Measurements from ENCODE around the gene PRSS50.
"Not testable (repeated sequence)": the region's sequence is repeated elsewhere in the genome, so short reads cannot be mapped to it uniquely, and the experiment has no call there.

The PRSS50 gene

DNA sequence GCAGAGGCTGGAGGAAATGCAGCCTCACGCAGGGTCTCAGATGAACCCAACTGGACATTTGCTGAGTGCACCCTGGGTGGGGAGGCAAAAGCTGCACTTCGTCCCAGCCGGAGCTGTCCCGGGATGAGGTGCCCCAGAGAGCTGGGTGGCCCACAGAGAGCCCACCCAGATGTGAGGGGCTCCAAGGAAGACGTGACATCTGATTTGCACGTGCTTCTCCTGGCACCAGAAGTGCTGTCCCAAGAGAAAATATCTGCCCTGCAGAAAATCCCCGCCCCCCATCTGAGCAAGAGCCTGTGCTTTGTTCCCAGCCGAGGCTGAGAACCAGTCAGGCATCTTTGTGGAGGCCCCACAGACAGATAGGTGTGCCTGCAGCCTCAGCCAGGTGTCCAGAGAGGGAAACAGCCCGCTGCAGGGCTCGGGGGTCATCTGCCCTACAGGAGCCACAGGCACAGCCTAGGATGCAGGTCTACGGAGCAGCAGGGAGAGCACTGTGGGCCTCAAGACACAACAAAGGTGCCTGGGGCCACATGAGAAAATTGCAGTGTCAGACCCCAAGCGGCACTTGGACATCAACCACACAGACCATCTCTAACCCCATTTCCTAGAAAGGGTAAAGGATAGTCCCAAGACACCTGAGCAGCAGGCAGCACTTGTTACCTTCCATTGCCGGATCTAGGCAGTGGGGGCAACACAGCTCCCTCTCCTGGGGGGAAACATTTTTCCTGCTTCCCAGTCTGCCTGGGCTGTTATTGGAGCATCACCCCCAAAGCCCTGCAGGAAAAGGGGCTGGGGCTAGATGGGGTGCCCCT, 10.7 kb downstream of the PRSS50 start:
- no peak for DNase-seq

DNA sequence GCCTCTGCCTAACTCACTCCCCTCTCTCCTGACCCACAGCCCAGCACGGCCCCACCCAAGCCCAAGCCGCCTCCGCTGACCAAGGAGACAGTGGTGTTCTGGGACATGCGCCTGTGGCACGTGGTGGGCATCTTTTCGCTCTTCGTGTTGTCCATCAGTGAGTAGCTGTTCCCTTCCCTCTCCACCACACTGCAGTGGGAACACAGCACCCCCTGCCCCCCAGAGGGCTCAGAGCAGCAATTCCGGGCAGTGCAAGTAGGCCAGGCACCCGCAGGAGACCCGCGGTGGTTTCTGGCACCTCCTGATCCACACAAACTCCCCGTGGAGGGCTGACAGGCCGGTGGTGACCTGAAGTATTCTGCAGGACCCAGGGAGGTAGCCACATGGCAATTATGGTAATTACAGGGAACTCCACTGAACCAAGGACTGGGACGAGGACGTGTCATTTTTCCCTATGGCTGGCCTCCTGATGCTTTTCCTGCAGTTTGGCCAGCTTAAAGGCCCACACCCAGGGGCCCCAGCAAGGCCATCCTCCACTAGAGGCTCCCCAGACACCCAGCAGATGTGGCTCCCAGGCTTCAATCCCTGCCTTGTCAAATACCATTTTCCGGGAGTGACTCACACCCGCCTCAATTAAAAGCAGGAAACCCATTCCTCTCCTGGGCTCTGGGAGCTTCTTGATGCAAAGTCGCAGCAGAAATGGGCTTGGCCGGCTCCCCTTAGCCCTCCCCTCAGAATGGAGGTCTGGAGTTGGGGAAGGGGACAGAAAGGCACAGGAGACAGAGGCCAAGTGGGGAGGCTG, 11.7 kb downstream of the PRSS50 start:
- DNase-seq = peak in 2 of 3 experiments; percentile 38 to 64

DNA sequence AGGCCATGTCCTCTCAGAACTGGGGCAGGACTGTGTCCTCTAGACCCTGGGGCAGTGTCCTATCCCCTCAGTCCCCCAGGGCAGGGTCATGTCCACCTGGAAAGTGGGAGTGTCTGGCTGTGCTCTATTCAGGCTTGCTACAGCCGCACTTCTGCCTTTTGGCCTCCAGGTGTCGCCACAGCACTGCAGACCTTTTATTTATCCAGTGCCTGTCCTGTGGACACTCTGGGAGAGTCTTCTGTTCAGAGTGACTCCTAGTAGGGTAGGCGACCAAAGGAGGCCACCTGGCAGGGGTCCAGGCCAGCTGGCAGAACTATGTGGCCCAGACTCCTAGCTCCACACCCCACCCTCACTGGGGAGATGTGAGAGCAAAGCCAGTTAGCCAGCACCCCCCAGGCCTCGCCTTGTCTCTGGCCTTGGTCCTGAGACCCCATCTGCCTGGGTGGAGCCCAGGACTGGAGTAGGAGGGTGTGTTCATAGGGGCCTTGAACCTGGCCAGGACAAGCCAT, 12.6 kb downstream of the PRSS50 start:
- DNase-seq = peak; percentile 47 to 82 (median 58)

DNA sequence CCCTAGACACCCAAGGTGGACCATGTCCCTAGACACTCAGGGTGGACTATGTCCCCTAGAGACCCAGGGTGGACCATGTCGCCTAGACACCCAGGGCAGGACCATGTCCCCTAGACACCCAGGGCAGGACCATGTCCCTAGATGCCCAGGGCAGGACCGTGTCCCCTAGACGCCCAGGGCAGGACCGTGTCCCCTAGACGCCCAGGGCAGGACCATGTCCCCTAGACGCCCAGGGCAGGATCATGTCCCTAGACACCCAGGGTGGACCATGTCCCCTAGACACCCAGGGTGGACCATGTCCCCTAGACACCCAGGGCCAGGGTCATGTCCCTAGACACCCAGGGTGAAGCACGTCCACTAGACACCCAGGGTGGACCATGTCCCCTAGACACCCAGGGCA, 13.3 kb downstream of the PRSS50 start:
- DNase-seq = not testable (repeated sequence)

DNA sequence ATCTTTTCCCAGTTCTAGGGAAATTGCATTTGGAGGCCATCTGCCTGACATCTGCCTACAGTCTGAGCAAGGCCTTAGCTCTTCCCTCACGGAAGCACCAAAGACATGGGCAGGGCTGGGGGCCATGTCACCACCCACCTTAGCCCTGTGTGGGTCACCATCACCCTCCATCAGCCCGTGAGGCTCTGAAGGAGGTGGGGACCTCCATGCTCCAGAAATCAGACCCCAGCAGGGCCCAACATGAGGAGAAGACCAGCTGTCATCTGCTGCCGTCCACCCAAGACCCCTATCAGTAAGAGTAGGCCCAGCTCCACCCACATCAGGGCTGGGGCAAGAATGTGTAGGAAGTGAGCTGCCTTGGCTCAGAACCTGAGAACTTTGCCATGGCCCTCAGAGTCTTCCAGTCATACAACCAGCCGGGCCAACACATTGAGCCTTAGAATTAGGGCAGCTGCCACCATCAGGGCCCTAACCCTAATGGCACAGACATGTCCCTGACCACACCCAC, 14.6 kb downstream of the PRSS50 start:
- DNase-seq = no peak

DNA sequence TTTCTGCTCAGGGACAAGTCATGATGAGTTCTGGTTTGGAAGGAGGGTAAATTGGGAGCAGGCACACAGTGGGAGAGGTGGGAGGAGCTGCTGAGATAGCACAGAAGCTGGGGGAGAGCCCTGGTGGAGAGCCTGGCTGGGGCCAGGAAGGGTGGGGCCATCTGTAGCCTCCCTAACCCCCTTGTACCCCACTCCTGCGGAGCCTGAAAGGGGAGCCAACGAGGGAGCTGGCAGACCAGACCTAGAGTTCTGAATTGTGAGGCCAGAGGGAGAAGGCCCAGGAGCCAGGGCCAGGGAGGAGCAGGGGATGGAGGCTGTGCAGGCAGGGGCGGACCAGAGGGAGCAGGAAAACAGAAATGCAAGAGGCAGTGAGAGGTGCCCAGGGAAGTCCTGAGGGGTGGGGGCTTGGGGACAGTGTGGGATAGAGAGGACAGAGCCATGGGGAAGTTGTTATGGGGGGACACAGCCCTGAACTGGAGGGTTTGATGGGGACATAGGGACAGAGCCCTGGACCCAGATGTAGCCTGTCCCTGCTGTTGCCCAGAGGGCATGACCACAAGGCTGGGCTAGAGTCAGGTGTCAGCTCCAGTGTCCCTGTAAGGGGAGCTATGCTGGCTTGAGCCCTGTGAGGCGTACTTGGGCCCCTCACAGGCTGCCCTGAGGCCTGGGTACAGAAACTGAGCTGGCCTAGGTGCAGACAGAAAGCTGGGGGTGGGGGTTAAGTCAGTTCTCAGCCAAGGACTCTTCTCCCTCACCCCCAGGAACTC, 15.2 kb downstream of the PRSS50 start:
- peak in 2 of 3 experiments; percentile 8 to 17 for DNase-seq

DNA sequence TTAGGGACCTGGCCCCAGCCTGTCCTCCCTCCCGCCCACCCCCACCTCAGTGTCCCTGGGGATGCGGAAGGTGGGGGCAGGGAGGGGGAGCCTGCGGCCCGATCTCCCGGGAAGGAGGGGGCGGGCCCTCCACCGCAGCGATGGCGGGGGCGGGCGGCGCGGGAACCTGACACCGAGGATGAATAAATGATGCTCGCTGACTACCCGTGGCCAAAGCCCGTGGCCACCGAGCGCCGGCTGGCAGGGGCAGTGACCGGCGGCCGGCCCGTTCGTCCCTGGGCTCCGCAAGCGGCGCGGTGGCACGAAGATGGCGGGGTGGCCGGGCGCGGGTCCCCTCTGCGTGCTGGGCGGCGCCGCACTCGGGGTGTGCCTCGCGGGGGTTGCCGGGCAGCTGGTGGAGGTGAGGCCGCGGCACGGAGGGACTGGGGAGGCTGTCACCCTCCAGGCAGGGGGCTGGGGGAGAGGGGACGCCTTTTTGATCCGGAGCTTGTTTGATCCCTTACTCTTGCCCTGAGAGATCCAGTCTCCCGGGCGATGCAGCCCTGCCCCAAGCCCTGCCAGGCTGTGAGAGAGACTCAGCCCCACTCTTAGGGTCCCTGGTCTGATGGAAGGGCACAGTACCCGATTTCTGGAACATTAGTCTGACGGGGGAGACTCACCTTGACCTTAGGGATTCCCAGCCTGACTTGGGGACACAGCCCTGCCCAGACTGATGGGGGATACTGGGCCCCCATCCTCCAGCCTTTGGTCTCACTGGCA, 16.3 kb downstream of the PRSS50 start, which contains the start of gene TMIE:
Gene TMIE (plus strand): TSS at position 212 of the 759 bp plus-strand sequence. CDS start 96 bp downstream, at position 308.
- DNase-seq = no peak

DNA sequence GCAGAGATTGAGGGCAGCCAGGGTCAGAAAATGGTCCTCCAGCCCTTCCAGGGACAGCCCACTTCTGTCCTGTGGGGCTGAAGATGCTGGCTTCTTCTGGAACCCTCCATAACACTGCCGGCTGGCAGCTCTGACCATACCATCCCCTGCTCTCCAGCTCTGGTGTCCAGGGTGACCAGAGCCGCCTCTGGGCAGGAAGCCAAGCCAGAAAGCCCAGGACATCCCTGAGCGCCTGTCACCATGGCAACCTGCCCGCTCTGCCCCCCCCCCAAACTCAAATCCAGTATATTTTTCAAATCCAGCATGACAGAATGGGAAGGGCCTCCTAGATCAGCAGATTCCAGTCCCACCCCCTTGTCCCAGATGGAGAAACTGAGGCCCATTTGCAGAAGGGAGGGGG, 16.9 kb downstream of the PRSS50 start:
- DNase-seq = peak; percentile 8 to 89 (median 67)

DNA sequence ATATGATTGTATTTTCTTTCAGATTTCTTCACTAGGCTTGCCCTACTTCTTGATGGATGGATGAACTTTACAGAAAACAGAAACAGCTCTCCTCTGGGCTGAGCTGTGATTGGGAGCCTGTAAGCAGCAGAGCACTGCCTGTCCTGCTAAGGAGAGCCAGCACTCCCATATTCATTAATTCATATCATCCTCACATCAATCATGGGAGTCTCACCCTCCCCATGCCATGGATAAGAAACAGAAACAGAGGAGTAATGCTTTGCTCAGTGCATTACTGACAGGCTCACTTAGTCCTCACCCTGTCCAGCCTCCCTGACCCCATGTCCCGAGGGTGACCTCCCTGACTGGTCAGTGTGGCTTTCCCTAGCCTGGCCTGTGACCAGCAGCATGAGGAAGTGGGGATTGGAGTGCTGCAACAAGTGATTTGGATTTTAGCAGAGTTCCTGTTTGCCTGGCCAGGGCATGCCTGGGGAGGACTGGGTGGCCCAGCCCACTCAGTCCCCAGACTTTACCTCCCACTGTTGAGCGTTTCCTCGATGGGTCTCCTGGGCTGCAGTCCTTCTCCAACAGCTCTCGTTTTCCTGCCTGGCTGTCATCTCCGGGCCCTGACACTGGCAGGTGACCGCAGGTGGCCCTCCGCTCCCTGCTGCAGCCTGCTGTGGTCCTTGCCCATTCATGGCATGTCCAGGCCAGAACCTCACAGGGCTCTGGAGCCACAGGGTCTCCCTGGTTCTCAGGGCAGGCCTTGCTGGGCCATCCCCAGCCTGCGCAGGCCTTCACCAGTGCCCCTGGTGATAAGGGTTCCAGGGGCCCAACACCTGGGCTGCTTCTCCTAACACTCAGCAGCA, 17.8 kb downstream of the PRSS50 start:
- no peak for DNase-seq

DNA sequence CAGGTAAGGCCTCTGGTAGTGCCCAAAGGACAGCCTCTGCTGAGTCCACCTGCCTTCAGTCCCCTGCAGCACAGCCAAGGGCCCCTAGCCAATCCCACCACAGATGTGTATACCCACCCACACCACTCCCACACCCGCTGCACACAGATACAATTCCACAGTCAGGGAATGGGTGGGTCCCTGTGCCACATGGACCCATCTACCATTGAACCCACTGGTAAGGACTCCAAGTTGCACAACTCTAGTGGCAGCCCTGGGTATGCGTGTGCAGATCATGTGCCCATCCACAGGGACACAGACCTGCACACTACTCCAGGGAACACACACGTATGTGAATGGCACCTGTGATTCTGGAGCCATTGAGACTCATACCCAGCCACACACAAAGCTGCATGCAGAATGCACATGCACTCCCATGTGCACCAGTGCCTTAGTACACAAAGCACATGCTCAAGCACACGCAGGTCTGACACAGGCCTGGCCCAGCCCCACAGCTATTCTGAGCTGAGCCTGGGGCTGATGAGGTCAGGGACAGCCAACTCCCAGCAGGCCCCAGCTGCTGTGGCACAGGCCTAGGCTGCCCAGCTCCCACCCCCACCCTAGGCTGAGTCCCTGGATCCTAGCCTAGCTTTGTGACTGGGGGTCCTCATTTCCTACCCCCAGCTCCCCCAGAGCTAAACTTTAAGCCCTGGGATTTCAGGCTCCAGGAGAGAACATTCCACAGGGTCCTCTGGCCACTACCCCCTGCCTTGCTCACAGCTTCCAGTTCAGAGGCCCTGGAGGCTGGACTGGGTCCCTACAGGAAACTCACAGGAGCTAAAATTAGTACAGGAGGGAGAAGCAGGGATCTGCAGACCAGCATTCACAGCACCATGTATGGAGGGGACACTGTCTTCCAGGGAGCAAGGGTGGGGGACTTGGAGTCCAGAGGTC, 21.4 kb downstream of the PRSS50 start:
- DNase-seq = no peak

DNA sequence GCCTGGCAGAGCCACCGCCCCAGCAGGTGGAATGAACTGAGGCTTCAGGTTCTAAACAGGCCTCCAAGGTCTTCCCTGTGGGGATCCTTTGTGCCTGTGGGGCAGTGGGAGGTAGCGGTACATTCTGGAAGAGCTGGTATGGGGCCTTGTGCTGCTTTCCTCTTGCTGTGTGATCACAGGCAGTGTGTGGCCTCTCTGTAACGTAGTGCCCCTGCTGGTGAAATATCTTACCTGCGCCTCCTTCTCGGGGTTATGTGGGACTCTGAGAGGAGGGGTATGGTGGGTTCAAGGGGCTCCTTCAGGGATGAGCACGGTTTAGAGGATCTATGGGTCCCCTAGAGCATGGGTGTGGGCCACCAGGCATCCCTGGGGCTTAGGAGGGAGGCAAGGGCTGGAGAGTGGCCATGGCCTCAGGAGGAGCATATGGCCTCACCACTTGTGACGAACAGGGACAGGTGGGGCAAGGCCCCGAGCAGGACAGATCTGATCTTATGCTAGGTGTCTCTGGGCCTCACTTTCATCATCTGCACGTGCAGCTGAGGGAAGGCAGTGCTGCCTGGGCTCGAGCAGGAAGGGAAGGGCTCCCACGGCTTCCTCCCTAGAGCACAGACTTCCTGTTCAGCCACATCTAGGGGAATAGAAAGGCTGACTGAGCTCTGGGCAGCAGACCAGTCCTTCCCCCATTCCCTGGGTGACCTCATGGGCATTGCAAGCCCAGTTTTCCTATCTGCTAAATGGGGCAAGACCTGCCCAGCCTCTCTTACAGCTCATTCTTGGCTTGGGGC, 22.3 kb downstream of the PRSS50 start:
- no peak for DNase-seq

DNA sequence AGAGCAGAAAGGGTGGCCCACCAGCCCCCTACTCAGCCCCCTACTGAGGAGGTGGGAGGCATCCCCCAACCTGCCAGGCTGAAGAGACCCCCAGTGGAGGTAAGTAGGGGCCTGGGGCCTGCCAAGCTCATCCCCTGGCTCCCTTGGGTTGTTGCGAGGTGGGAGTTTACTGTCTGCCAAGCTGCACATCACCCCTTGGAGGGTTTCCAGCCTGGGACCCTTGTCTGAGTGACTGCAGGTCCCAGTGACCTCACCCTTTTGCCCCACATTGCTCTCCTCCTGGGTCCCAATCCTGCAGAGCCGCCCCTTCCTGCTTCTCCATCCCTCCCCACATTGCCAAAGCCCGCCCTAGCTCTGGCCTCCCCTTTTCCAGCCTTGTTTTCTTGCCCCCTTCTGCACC, 23.1 kb downstream of the PRSS50 start:
- no peak for DNase-seq

DNA sequence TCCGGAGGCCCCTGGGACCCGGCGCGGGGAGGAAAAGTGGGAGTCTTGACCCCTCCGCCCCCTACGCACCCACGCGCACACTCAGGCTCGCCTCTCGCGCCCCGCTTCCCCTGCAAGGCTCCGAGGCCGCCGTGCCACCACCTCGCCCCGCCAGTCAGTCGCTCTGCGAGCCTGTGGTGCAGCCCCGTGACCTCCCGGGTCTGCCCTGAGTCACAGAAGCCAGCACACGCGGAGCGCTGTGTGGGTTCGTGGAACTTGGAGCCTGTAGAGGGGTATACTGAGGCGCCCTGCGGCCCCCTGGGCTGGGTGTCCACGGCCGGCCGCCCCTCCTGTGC, 23.8 kb downstream of the PRSS50 start:
- no peak for DNase-seq

DNA sequence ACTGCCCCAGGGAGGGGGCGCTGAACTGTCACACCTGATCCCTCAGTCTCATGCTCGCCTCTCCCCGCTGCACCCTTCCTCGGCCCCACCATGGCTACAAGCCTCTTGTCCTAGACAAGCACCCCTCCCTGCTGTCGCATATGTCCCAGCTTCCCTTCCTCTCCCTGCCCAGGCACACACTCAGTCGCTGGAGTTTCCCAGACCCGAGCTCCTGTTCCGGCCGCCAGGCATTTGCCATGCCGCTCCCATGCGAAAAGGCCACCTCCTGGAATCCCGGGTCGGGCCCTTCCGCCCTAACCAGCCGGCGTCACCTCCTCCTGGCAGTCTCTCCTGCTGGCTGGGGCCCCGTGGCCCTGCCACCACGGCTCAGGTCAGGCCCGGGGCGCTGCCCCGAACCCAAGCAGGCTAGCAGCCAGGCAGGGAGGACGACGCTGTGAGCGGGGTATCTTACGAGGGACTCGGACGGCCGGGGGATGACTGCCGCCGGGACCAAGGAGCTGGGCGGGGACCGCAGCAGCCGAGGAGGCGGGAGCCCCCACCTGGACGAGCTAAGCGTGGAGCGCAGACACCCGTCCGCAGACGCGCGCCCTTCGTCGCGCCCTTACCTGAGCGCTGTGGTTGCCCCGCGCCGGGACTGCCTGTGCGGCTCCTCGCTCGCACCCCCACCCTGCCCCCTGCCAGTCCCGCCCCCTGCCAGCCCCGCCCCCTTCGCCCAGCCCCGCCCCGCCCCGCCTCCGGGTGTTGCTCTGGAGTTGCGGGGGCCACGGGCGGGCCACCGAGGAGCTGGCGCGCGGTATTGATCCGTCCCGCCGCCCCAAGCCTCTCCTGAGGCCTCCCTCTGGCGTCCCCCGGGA, 24.4 kb downstream of the PRSS50 start, which contains the start of gene ALS2CL:
Gene ALS2CL (minus strand): TSS at position 642 of the 854 bp plus-strand sequence. CDS start 4,239 bp downstream, outside the sequence.
- DNase-seq = peak in 1 of 3 experiments; percentile 17

DNA sequence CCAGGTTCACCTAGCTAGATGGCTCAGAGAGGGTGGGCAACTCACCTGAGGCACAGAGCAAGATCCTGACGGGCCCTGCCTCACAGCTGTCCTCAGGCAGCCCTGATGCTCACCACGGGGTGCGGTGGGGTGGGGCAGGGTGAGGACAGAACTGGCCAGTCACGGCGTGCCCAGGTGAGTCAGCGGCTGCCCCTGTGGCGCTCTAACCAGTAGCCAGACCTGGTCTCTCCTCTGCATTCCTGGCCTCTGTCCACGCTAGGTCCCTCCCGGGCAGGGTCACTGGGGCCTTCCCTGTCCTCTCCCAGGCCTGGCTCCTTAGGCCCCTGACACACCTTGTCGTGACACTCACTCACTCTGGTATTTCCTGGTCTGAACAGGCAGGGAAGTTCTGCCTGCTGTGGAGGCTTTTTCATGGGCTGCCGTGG, 25.1 kb downstream of the PRSS50 start:
- DNase-seq = peak in 2 of 3 experiments; percentile 5 to 17

DNA sequence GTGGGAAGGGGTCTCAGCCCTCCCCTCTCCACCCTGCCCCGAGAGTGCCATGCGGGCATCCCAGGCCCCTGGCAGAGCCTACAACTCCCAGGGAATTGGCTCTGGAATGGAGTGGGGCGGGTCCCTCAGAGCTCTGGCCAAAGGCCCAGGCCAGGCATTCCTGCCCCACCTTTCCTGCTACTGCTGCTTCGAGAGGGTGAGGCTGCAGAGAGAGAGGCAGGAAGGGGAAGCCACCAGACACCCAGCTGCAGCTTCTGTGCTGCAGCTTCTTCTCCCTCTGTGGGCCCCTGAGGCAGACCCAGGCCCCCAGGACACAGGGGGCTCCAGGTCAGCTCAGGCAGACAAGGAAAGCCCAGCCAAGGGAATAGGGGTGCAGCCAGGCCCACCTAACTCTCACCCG, 26.9 kb downstream of the PRSS50 start:
- DNase-seq = no peak

DNA sequence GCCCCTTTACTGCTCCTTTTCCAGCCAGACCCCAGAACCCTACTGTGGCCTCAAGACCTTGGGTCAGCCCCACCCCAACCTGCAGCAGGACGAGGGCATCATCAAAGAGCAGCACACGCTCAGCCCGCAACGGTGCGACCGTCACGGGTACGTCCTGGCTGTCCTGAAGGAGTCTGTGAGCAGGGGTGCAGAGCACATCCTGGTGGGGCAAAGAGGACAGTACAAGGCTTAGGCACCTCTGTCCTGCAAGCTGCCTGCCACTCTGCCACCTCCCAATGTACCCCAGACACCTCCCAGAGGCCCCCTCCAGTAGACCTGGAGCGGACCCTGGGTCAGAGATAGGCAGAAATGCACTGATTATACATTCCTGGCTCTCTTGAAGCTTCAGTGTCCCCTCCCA, 32.2 kb downstream of the PRSS50 start:
- DNase-seq = no peak

DNA sequence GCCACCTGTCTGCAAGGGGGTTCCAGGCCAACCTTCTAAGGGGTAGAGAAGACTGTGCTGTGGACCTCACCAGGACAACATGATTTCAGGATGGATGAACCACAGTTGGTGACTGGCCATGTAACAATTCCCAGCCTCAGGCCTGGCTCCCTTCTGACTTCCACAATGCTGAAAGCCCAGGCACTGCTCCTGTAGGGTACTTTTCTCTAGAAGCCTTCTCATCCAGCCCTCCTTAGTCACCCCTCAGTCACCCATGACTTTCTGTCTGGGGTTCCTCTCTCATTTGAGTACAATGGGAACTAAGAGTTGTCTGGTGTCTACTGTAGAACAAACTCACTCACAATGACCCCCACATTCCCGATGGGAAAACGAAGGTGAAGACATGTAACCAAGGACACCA, 32.8 kb downstream of the PRSS50 start:
- DNase-seq = no peak
